GM18498 (cell line): ENCODE results near the gene TUT7.
"Not testable (repeated sequence)": the region's sequence is repeated elsewhere in the genome, so short reads cannot be mapped to it uniquely, and the experiment has no call there.

Source experiments
- ATAC-seq: cut with Tn5 transposase; IDR thresholded peaks from one replicate; pipeline ENCODE4 v1.9.1; 2021; ENCODE audit warnings: mild to moderate bottlenecking, moderate library complexity; ENCODE audit not compliant: unreplicated experiment

Gene TUT7, protein sequence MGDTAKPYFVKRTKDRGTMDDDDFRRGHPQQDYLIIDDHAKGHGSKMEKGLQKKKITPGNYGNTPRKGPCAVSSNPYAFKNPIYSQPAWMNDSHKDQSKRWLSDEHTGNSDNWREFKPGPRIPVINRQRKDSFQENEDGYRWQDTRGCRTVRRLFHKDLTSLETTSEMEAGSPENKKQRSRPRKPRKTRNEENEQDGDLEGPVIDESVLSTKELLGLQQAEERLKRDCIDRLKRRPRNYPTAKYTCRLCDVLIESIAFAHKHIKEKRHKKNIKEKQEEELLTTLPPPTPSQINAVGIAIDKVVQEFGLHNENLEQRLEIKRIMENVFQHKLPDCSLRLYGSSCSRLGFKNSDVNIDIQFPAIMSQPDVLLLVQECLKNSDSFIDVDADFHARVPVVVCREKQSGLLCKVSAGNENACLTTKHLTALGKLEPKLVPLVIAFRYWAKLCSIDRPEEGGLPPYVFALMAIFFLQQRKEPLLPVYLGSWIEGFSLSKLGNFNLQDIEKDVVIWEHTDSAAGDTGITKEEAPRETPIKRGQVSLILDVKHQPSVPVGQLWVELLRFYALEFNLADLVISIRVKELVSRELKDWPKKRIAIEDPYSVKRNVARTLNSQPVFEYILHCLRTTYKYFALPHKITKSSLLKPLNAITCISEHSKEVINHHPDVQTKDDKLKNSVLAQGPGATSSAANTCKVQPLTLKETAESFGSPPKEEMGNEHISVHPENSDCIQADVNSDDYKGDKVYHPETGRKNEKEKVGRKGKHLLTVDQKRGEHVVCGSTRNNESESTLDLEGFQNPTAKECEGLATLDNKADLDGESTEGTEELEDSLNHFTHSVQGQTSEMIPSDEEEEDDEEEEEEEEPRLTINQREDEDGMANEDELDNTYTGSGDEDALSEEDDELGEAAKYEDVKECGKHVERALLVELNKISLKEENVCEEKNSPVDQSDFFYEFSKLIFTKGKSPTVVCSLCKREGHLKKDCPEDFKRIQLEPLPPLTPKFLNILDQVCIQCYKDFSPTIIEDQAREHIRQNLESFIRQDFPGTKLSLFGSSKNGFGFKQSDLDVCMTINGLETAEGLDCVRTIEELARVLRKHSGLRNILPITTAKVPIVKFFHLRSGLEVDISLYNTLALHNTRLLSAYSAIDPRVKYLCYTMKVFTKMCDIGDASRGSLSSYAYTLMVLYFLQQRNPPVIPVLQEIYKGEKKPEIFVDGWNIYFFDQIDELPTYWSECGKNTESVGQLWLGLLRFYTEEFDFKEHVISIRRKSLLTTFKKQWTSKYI (N-terminal part only)

DNA sequence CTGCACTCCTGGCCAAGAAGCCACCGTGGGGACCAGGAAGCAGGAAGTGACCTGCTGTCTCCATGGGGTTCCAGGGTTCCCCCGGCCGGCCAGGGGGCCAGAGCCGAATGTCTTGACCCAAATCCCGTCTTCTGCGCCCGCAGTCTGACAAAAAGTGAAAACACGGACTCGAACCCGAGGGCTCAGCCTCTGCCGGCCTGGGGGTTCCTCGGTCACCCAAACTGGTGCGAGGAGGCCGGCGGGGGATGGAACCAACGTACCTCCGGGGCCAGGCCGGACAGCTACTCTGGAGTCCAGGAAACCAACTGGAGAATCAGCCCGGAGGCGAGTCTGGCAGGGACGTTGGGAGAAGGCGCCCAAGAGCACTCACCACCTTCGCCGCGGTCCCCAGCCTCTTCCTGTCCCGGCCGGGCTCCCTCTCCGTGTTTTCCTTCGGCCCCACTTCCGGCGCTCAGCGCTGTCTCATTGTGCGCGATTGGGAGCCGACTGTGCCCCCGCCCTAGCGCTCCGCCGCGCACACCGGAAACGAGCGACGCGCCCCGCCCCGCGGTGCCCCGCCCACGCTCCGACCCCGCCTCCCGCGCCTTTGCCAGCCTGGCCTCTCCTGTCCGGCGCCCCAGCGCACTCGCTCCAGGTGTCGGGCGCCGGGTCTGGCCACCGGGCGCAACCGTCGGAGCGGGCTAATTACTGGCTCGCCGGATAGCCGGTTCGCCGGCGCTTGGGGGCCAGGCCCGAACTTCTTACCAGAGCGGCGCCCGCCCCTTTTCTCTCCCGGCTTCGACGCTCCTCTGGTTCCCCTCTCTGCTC, at the start of gene TUT7:
TUT7 (minus strand) TSS at position 400 of the 807 bp plus-strand sequence. CDS start 1,211 bp downstream, outside the sequence.
- peak; percentile 88 for ATAC-seq

DNA sequence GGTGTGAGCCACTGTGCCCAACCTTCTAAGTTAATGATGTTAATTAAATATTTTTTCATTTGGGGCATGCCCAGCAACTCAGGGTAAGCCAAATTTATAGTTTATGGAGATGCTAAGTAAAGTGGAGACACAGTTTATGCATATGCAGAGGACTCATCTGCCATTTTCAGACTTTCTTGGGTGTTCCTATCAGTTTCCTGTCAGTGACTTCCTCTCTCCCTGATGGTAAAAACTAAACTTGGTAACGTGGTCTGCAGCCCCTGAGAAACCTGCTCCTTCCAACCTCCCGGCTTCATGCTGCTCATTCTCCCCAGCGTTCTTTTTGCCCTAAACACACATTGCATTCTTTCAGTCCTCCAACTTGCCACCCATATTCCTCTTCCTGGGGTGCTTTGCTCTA, 48.4 kb upstream of the TUT7 start:
- ATAC-seq: no peak

DNA sequence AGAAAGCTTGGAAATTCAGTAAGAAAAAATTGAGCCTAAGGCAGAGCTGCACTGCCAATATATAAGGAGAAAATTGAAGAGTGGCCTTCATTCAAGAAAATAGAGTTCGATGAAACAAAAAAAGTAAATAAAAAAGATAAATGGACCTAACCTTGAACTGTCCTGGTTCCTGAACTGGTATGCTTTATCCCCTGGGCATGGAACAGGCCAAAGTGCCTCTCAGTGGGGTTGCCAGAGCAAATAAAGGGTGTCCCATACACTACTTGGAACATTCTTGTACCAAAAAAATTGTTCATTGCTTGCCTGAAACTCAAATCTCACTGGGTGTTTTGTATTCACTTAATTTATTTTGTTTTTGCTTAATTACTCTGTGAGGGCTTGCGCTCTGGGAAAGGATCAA, 42.2 kb upstream of the TUT7 start:
- ATAC-seq: no peak

DNA sequence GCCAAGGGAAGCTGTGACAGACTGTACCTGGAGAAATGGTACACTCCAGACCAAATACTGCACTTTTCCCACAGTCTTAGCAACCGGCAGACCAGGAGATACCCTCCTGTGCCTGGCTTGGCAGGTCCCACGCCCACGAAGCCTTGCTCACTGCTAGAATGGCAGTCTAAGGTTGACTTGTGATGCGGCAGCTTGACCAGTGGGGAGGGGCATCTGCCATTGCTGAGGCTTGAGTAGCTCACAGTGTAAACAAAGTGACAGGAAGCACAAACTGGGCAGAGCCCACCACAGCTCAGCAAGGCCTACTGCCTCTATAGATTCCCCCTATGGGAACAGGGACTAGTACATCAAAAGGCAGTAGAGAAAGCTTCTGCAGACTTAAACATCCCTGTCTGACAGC, 36.0 kb upstream of the TUT7 start:
- not testable (repeated sequence) for ATAC-seq

DNA sequence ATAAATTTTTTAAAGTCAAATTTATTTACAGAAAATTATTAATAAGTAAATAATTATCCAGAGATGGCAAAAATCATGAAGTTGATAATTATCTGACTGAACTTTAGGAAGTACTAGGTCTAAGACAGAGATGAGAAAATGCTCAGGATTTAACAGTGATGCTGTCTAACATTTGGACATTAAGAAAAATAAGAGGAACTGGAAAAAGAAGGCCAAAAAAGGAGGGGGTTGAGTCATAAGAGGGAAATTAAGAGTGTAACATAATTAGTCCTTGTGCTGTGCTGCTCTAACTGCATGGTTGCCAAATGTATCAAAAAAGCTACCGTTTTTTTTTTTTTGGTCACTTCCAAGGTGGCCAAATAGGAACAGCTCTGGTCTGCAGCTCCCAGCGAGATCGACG, 35.4 kb upstream of the TUT7 start:
- ATAC-seq: no peak

DNA sequence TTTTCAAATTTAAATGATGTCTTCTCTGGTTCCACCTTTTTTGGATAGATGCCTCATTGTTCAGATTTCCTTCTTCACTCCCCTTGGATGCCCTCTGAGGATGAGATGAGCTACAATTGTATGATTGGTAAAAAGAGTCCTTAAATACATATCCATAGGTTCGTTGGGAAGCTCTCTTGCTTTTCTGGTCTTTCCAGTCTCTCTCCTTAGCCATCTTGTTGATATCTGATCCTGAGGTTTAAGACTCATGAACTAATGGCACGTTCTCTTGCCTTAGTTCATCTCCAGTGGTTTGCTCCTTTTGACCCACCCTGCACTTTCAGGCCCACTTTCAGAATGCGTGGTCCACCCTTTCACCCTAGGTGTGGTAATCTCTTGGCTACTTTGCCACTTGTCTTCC, 33.2 kb upstream of the TUT7 start:
- no peak for ATAC-seq

DNA sequence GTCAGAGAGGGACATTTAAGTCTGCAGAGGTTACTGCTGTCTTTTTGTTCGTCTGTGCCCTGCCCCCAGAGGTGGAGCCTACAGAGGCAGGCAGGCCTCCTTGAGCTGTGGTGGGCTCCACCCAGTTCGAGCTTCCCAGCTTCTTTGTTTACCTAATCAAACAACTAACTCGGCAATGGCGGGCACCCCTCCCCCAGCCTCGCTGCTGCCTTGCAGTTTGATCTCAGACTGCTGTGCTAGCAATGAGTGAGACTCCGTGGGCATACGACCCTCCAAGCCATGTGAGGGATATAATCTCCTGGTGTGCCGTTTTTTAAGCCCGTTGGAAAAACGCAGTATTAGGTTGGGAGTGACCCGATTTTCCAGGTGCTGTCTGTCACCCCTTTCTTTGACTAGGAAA, 28.8 kb upstream of the TUT7 start:
- not testable (repeated sequence) for ATAC-seq

DNA sequence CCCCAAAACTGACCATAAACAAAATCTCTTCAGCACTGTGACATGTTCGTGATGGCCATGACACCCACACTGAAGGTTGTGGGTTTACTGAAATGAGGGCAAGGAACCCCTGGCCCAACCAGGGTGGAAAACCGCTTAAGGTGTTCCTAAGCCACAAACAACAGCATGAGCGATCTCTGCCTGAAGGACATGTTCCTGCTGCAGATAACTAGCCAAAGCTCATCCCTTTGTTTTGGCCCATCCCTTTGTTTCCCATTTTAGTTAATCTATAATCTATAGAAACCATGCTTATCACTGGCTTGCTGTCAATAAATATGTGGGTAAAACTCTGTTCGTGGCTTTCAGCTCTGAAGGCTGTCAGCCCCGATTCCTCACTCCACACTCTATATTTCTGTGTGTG, 21.8 kb upstream of the TUT7 start:
- ATAC-seq: no peak

DNA sequence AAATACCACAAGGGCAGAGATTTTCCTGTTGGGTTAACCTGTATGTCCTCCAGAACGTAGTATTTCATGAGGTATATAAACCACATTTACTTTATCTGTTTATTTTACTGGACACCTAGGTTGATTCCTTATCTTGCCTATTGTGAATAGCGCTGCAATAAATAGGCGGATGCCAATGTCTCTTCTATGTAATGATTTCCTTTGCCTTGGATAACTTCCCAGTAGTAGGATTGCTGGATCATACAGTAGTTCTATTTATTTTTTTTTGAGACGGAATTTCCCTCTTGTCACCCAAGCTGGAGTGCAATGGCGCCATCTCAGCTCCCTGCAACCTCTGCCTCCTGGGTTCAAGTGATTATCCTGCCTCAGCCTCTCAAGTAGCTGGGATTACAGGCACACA, 15.6 kb upstream of the TUT7 start:
- no peak for ATAC-seq

DNA sequence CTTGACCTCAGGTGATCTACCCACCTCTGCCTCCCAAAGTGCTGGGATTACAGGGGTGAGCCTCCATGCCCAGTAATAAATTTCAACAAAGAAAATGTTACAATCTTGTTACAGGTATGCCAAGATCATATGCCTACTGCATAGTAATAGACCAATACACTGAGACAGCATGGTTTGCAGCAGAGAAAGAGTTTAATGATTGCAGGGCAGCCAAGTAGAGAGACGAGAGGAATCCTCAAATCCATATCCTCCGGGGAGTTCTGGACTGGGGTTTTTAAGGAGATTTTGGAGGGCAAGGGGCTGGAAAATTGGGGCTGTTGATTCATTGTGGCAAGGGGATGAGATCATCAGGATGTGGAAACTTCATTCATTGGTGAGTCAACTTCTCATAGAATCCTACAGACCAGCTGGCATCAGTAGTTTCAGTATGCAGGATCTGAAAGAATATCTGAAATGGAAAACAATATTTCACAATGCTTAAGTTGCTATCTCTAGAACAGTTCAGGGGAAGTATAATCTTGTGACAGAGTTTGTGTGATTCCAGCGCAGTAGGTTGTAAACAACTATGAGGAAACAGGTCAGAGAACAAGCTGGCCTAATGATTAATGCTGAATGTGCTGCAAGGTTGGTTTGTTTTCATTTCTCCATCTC, 14.8 kb upstream of the TUT7 start:
- ATAC-seq: no peak

DNA sequence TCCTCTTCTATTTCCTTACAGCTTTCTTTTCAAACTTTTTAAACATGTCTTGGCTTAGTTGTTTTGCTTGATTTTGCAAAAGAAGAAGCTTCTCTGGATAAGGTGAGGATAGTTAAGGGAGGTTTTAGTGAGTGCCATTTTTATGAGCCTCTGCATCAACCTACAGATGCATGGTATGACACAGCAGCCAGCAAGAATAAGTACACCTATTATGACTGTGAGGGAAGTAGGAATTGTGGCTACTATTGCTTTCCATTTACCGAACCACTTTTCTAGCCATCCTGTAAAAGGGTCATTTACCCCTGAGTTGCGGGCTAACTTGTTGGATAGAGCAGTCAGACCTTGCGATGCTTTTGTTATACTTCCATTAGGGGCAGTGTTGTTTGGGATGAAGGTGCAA, 7.0 kb upstream of the TUT7 start:
- no peak for ATAC-seq

DNA sequence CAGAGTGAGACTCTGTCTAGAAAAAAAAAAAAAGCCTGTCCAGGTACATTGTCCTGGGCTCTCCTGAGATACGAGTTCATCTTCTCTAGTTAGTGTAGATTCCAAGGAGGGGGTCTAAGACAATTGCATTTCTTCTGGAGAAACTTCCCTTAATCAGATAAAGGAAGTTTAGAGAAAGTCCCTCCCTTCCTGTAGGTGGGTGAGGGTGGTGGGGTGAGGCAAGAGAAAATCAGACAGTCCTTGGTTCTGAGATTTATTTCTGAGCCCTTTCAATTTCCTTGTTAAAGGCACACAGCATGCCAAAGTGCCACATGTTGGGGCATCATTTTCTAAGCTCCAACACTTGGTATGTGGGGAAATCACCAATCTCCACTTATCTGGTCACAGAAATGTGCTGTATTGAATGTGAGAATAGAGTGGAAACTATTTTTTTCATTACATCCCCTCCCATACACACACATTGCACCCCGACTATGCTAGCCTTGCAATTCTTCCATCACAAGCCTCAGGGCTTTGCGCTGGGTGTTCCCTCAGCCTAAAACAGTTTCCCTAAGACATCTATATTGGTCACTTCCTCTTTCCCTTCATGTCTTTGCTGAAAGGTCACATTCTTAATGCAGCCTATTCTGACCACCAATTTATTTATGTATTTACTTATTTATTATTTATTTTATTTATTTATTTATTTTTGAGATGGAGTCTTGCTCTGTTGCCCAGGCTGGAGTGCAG, 5.1 kb upstream of the TUT7 start:
- ATAC-seq: no peak

DNA sequence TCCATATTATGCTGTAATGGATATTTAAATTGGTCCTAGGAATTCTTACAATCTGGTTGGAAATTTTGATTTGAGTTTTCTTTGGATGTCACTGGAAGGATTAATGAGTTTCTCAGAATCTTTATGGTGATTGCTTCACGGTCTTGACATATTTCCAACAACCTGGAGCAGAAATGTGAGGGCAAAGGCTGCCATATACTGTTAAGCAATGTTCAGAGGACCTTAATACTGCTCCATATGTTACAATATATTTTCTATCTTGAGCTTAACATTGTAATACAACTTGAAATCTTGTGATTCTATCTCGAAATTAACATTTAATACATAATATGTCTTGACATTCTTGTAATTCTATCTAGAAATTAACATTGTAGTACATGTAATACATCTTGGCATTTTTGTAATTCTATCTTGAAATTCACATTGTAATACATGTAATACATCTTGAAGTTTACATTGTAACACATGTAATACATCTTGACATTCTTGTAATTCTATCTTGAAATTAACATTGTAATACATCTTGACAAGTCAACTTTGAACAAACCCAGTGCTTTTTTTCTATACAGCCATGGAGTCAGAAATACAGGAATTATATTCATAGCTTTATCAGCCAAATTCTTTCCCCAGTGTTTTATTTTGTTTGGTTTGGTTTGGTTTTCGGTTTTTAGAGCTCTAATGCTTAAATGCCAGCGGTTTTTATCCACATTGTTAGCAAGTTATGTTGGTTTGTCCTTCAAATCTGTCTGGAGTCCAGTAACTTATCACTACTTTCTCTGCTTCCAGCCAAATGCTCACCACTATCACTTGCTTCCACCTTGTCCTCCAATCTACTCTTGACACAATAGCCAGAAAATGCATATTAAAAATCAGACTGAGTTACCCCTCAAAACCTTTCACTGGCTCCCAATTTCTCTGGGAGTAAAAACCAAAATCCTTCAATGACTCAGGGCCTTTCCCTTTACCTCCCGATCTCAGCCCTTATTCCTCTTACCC, 3.0 kb upstream of the TUT7 start:
- no peak for ATAC-seq

DNA sequence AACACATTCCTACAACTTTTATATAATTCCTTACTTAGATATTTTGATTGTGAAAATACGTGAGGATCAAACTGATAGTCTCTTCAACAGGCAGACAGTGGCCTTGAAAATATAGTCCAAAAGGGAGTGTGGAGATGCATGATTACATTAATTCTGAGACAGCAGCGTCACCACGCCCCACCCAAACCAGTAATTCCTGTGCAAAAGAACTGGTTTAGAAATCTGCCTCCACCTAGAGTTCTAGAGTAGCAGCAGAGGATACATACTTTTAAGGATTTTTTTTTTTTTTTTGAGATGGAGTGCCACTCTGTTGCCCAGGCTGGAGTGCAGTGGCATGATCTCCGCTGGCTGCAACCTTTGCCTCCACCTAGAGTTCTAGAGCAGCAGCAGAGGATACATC, 1.6 kb upstream of the TUT7 start:
- no peak for ATAC-seq

DNA sequence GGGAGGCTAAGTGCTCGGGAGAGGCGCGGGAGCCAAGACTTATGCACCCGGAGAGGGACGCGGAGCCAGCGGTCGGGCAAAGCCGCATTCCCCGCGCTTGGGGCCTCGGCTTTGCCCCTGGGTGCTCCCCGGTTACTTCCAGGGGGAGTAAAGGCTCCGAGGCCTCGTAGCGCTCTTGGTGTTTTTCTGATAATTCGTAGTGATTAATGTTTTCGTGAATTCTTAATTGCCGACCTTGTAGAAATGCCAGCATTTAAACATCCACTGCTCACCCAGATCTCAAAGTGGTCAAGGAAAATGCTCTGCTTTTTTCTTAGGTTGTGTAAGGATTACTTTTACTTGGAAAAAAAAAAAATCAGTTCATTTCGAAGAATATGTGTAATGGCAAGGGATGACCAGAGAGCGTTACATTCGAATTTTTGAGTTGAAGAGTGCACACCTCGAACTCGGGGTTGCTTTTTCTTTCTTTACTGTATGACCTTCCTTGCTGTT, 654 bp upstream of the TUT7 start:
- no peak for ATAC-seq

DNA sequence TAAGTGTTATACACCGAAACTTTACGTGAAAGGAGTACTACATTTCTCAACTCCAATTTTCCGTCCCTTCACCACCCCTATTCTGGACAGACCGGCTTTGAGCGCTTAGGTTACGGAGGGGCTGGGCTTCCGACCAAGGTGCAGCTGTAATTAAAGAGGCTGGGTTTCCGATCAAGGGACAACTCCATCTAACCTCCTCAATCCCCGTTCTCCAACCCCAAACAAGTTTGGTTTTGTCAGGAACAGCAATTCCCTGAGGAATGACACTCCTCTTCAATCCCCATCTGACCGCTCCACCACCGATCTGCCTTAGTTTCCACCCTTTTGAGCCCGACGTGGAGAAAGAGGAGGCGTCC, 577 bp downstream of the TUT7 start:
- no peak for ATAC-seq

DNA sequence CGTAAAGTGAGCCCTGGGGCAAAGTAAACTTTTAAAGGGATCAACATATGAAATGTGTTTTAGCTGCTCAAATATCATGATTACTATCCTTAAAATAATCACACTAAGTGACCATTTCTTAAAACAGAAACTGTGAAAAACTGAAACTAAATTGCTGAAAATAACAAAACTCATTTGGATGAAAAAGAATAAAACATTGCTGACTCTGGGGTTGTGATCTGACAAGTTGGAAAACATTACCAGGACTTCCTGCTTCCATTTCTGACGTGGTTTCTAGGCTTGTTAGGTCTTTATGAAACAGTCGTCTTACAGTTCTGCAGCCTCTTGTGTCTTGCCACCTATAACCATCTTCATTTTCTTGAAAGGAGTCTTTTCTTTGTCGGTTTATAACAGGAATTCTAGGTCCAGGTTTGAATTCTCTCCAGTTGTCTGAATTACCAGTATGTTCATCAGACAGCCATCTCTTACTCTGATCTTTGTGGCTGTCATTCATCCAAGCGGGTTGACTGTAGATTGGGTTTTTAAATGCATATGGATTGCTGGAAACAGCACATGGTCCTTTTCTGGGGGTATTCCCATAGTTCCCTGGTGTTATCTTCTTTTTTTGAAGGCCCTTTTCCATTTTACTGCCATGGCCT, 1.7 kb downstream of the TUT7 start:
- ATAC-seq: no peak
